ENCODE results near the gene MGLL.

MGLL gene

DNA sequence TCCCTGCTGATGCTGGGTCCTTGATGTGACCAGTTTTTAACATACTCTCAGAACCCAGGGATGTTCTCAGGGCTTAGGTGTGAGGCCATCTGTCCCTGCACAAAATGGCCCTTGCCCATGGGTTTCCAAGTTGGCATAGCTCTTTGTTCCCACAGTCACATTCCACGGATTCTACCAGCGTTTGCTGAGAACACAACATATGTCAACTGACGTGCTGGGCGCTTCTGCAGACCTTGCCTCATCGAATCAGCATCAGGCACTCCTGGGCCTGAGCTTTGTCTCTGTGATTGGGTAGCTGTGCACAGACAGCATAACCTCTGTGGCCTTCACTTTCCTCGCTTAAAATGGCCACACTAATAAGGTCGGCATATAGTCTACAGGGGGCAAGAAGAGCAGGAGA lies 69.0 kb downstream of the MGLL start:
- no peak for DNase-seq (ENCODE audit: low read depth)

DNA sequence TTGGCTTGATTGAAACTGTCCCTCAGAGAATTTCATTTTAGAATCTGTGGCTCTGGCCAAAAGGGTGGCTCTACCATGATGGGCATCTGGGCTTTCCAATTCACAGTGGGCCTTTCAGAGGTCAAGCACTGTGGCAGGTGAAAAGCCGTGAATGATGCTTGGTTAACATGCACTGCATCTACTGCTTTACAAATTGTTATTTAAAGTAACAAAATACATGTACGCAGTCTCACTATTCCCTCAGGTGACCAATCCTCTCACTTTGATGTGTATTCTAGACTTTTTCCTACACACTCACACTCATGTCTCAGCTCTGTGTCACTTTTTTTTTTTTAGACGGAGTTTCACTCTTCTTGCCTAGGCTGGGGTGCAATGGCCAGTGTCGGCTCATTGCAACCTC lies 70.5 kb downstream of the MGLL start:
- no peak for DNase-seq (ENCODE audit: low read depth)

DNA sequence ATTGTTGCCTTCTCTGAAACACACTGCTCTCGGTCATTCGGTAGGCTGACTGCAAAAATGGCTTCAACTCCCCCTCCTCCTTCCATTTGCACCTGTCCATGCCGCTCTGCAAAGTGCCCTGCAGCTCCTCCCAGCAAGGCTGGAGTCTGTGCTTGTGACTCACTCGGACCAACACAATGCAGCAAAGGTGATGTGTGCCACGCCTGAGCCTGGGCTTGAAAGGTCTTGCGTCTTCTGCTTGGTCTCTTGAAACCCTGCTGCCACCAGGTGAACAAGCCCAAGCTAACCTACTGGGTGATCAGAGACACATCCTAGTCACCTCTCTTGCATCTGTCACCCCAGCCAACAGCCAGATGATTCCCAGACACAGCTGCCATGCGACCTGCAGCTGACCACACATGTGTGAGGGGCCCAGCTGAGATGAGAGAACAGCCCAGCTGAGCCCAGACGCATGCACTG lies 71.1 kb downstream of the MGLL start:
- DNase-seq (ENCODE audit: low read depth): no peak

DNA sequence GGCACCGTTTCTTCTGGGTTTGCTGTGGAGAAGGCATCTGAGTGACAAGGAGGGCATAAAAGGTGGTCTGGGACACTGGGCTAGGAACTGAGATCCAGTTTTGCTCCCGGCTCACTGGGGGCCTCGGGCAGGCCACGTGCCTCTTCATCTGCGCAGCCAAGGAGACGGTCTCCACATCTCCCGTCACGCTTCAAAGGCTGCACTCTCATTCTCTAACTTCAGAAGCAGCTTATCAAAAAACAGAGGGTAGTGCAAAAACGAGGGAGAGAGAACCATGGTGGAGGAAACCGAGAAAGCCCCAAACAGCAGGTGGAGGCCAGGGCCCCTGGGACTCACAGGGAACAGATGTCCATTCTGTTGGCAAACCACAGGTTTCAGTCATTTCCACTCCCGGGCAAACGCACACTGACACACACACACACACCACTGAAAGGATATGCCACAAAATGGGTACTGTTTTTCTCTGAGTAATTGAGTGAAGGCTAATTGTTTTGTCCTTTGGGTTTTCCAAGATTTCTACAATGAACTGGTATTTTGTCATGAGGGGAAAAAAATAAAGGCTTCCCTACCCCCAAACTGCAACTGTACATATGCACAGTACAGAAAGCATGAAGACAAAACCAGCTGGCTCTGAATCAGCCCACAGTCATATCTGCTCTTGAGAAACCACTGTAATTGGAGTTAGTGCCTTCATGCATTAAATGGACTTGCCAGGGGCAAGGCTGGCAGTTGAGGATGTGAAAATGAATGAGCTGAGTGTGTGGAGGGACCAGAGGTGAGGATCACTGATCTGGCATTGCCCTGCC lies 71.9 kb downstream of the MGLL start:
- no peak for DNase-seq (ENCODE audit: low read depth)

DNA sequence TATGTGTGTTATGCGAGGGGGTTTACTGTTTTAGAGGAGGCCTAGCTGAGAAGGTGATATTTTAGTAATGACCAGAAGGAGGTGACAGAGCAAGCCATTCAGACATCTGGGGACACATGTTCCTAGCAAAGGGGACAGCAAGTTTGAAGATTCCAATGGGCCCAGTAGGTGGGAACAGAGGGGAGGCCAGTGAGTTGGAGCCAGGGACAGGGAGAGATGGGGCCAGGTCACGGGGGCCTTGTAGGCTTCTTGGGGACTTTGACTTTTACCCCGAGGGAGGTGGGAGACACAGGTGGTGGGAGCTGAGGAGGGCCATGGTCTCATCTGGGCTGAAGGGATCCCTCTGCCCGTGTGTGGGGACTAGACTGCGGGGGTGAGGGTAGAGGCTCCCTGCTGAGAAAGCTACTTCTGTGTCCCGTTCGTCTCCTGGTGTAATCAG lies 72.5 kb downstream of the MGLL start:
- no peak for DNase-seq (ENCODE audit: low read depth)

DNA sequence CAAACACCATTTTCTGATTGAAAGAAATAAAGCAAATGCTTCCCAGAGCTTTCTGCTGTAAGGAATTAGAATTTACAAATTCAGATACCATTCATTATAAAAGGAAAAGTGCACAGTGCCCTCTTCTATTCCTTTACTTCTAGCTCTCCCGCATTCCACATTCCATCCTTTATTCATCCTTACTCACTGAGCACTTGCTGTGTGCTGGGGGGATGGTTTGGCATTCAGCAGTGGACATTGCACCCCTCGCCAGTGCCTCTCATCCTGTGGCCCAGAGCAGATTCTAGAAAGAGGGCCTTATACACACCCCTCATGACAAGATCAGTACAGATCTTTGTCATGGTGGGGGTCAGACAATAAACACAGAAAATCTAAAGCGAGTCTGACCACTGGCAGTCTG lies 73.0 kb downstream of the MGLL start:
- no peak for DNase-seq (ENCODE audit: low read depth)

DNA sequence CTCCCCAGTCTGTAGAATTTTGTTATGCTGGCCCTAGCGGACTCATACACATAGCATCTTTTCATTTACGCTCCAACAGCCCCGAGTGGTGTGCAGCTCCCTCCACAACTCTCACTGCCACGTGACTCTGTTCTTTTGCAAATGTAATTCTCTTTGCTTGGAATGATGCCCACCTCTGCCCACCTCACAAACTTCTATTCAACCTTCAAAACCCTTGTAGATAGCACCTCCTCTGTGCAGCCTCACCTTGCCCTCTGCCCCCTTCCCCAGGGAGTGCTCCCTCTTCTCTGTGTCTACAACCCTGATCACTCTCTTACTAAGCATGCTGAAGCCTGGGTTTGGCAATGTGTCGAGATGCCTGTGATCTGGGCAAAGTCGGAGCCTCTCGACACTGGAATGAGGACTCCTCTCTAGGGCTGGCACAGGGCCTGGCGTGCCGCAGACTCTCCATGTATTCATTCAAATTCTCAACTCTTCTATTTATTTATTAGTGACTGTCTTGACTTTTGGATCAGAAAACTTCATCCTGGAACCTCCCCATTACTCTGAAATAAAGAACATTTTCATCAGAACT lies 73.5 kb downstream of the MGLL start:
- no peak for DNase-seq (ENCODE audit: low read depth)

DNA sequence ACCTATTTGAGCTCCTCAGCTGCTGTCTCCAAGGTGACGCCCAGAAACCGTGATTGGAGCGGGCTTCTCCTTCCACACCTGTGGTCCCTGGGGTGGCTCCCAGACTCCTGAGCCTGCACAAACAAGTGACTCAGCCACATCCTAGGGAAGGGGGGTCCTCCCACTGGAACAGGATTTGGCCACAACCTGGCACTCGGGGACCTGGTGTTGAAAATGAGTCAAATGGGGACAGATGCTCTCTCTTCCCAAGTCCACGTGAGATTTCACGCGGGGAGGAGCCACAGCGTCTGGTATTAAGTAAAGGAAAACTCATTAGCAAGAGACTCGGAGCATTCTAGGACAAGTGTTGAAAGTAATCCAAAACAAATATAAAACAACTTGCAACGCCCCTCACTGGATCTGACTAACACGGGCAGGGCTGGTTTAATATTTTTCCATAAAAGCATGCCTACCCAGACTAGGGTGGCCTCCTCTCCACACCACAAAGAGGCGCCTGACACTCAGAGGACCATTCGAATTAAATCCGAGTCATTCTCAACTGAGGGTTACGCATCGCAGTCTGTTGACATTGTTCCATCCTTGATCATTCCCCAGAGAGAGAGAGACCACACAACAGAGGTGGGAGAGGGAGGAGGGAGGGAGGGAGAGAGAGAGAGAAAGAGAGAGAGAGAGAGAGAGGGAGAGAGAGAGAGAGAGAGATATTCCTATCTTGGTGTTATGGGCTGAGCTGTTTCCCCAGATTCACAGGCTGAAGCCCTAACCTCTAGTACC lies 74.4 kb downstream of the MGLL start:
- DNase-seq (ENCODE audit: low read depth): no peak

DNA sequence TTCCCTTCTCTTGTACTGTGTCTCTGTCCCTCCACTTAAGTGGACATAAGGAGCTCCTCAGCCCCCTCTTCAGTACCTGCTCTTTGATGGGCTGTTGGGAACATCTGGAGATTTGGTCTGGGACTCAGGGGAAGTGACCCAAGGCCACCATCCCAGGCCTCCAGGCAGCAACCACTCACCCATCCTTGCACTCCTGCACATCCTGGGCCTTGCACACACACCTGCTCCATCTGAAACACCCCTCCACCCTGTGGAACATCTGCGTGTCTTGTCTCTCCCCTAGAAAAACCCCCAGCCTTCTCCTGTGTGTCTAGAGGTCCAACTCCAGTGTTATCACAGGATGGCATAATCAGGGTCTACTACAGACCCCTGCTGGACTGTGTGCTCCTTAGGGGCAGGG lies 75.2 kb downstream of the MGLL start:
- no peak for DNase-seq (ENCODE audit: low read depth)

DNA sequence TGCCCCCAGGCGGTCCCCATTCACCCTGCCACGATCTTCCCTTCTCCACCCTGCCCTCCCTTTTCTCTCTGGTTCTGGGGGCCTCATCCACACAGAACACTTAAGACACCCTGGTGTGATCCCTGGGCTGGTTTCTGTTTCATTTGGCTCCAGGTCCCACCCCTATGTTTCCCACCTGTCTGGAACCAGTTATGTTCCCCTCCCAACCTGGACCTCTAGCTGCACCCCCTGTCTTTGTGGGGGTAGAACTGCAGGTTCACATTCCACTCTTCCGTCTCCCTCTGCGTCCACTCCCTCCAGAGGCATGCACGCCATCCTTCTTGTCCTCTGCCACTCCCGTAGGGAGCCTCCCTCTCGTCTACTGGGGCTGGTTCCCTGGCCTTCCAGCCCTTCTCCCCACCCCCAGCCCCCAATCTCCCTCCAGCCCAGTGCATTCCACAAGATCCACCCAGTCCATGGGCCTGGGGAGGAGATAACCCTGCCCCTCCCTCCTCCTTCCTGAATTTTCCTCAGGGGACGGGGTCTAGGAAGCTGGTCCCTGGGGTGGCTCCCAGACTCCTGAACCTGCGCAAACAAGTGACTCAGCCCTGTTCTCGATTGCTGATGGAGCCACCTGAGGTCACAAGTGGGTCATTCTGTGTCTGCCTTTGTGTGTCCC lies 75.8 kb downstream of the MGLL start:
- no peak for DNase-seq (ENCODE audit: low read depth)

DNA sequence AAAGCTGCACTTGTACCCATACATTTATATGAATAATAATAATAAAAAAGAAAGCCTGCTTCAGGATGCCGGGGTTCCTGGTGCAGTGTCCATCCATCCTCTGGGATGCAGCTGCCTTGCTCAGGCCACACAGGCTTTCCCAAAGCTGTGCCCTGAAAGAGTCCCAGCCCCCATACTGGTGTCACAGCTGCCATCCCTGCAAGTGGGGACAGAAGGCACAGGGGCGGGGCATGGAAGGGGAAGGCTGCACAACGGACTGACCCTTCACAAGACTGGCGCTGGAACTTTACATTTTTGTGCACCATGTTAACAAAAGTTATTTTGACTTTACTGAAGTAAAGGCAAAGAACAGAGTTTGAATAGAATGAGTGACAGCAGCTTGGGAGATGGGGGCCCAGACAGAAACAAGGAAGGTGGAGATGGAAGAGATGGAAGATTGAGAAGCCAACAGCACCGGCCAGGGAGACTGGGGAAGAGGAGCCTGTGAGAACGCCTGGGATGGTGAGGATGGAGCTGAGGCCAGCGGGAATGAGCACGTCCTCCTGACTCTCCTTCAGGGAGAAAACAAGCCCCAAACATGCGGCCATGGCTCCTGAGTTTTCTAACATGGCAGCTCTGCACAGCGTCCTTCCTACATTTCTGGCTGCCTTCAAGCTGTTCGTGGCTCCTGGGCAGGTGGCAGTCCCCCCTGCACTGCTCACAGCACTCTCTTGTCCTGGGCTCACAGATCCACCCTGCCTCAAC lies 76.5 kb downstream of the MGLL start:
- no peak for DNase-seq (ENCODE audit: low read depth)

DNA sequence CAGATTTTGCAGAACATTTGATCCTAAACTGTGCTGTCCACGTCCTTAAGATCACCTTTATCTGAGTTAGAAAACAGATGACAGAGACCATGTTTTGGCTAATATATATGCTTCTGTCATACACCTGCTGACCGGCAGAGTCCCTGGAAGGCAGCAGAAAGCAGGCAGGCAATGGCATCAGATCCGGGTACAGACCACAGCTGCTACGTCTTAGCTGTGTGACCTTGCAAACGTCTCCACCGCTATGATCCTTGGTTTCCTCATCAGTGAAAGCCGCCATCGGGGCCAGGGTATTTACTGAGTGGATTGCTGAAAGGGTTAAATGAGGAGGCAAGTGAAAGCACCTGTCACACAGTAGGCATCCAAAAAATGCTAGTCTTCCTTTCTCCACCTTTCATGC lies 77.4 kb downstream of the MGLL start:
- no peak for DNase-seq (ENCODE audit: low read depth)

DNA sequence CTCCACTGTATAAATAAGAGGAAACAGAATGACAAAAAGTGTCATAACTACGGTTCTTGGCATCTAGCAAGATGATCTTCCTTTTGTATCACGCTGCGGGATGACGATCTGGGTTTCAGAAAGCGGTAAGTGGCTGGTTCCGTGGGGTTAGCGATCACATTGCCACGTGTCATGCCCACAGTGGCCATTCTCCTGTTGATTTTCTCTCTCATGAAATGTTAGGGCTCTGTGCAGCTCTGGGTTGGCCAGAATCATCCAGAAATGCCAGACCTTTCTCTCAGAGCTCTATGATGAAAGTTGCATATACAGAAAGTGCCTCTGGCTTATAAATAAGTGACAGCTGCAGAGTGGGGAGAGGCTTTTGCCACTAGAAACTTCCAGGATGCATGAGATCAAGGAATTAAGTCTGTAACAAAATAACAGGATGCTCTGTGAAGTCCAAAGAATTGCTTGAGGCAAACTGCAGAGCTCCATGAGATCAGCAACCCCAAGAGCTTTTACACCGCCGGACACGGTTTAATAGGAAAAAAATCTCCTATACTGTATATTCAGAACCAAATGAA lies 78.0 kb downstream of the MGLL start:
- DNase-seq (ENCODE audit: low read depth): no peak

DNA sequence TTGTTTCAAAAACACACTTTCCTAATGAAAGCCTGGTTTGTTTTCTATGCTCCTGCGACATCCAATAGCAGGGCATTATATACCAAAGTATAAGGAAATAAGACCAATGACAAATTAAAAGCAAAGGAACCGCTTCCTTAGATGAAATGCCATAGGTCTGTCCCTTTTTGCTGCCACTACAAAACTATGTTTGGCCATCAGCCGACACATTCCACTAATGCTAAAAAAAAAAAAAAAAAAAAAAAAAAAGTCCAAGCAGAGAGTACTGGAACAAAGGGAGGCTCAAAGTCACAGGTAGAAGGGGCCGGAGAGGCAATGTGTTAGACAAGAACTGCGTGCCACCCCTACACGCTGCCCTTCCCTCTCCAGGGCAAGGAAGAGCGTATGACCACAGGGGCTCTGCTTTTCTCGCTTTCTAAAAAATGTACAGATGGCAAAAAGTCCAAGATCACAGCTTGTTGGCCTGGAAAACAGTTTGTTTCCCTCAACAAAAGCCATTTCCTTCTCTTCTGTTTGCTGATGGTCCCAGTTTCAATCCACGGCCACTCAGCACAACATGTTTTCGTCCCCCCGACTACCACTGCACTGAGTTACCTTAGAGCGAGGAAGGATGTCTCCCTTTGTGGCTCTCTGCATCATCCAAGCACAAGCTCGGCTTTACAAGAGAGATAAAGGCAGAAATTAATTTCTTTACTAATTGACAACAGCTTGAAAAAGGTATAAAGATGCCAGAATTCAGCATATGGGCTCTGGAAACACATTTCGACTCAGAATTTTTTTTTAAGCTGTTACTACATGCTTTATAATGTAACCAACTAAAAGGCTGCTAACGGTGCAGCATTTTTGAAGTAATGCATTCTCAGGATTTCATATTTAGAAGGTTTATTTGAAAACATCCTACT lies 78.7 kb downstream of the MGLL start:
- no peak for DNase-seq (ENCODE audit: low read depth)

DNA sequence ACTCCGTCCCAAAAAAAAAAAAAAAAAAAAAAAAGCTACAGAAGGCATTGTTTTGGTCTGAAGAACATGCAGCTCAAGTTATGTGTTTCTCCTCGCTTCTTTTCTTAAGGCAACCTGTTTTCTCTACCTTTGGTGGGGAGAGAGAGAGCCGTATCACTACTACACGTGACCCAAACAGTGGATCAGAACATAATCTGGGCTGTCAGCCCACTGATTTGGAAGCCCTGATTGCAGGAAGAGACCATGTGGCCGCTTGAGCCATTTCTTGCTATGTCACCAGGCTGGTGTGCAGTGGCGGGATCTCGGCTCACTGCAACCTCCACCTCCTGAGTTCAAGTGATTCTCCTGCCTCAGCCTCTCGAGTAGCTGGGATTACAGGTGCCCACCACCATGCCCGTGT lies 79.7 kb downstream of the MGLL start:
- no peak for DNase-seq (ENCODE audit: low read depth)

DNA sequence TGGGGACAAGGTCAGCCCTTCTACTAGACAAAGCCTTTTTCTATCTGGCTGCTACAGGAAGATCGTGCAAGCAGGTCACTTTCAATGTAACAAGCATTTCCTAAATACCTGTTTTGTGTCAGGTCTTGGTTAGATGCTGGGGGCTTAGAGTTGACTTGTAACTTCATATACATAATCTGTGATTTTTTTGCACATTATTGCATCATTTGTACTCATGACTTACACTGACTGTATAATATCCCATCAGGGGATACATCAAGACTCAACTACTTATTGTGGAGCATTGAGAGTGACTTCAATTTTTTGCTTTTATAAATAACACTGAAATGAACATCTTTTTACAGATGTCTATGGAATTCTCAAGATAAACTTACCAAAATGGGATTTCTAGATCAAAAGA lies 80.6 kb downstream of the MGLL start:
- no peak for DNase-seq (ENCODE audit: low read depth)

DNA sequence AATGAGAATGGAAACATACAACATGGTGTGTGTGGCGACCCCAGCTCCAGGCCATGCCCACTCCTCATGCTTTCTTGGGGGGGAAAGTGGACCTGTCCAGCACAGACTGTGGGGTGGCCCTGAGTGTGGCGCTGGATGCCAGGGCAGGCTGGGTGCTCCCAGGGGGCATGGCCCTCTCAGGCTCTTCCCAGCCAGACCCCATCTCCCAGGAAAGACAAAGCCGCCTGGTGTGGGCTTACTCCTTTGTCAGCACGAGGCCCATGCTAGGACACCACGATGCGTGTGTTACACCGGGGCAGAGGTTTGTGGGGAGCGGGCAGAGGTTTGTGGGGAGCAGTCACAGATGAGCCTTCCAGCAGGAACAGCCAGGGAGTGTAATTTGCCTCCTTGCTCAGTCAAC lies 81.1 kb downstream of the MGLL start:
- DNase-seq (ENCODE audit: low read depth): no peak

DNA sequence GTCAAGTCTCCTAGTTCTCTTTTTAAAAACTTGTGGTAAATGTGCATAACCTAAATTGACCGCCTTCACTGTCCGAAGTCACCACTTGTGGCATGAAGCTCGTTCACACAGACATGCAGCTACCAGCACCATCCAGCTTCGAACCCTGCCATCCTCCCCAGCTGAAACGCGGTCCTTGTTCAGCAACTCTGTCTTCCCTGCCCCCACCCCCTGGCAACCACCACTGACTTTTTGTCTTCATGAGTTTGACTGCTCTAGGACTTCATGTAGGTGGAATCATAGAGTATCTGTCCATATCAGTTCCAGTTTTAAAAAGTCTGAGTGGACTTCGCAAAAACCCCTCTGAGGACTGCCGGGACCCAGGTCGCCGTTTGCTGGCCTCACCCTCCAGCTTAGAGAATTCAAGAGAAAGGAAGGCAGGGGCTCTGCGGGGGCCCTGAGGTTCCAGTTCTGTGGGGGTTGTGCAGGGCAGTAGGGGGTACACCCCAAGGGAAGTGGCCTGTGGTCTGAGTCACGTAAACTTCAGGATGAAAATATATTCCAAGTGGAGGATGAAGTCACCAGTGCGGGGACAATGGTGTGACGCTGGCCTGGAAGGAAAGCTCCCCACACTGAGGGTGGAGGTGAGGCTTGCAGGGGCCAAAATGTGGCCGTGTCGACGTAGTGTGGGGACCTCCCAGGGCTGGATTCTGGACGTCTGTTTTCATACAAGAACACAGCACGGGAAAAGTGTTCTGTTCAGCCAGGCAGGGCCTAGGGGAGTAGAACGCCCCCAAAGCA lies 82.0 kb downstream of the MGLL start:
- no peak for DNase-seq (ENCODE audit: low read depth)

DNA sequence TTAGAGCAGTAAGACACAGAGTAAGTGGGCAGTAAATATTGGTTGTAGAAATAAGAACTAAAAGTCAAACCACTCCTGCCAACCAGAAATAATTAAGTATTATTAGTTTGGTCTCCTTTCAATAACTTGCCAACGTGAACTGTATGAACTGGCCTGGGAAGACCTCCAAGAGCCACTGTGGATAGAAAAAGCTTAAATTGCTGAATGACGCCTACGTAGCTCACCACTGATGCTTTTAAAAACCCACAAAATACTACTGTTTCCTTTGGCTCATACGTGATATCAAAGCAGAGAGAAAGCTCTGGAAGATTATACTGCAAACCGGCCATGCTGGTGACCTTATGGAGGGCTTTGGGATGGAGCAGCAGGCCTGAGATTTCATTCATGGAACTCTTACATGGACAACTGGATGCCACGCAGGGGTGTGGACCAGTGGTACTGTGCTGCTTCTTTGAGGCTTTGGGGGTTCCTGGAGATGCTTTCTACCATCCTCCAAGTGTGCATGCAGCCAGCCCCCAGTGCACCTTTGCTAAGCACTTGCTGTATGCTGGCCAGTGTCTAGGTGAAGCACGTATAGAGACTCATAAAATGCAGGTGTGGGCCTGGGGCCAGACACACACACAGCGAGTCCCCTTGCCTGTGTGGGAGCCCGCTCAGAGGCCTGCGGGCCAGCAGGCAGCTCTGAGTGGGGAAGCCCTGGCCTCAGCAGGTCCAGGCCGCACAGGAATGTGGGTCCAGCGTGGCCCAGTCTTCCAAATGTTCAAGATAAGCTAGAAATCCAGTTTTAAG lies 82.8 kb downstream of the MGLL start:
- DNase-seq (ENCODE audit: low read depth): no peak

Data from stimulated activated CD8-positive, alpha-beta memory T cell treated with anti-CD3 and anti-CD28 coated beads, Interleukin-12 subunit alpha, Interleukin-12 subunit beta, amount 100 ng/mL, for 4 hours (primary cell).